GM12878 (cell line): Measurements from ENCODE around the gene NBEA.

Source experiments
- HDAC2 ChIP-seq: fragments of 200-600 bp; sonication (generic); IDR thresholded peaks from 2 replicates; pipeline ENCODE4 v1.6.1; 2017
- JUNB ChIP-seq: IDR thresholded peaks from 2 replicates; pipeline ENCODE4 v1.6.1; 2016; ENCODE audit warnings: antibody characterized with exemption, mild to moderate bottlenecking
- MXI1 ChIP-seq: fragments of 150-350 bp; IDR thresholded peaks from 2 replicates; pipeline ENCODE4 v1.6.1; 2011; ENCODE audit warnings: low read depth, mild to moderate bottlenecking, inconsistent platforms, low read length, improper control_type of control experiment
- NFYA ChIP-seq: IDR thresholded peaks from 2 replicates; pipeline ENCODE4 v1.6.1; 2011; ENCODE audit warnings: low read depth, mild to moderate bottlenecking, low read length, improper control_type of control experiment, borderline replicate concordance
- POLR2A ChIP-seq: IDR thresholded peaks from 2 replicates; pipeline ENCODE4 v1.6.1; 2011; ENCODE audit warnings: low read depth, mild to moderate bottlenecking, low read length
- SREBF1 ChIP-seq: IDR thresholded peaks from 2 replicates; pipeline ENCODE4 v1.6.1; 2012; ENCODE audit warnings: mild to moderate bottlenecking, low read length
- TF ChIP-seq, protein P1 (sequence below): IDR thresholded peaks from 2 replicates; pipeline ENCODE4 v1.6.1; 2012; ENCODE audit warnings: mild to moderate bottlenecking, low read depth, low read length
- TF ChIP-seq, protein P2 (sequence below): IDR thresholded peaks from 2 replicates; pipeline ENCODE4 v1.6.1; 2012; ENCODE audit warnings: low read length, inconsistent platforms
- TF ChIP-seq, protein P3 (sequence below), 3 experiments: IDR thresholded peaks in 2 of 3; conservative IDR thresholded peaks in 1 of 3; 2 replicates each; pipeline ENCODE4 v1.5.1; 2011; ENCODE audit warnings: low read depth in 3 of 3, low read length in 3 of 3, mild to moderate bottlenecking in 3 of 3, control low read depth in 2 of 3, moderate library complexity in 2 of 3, inconsistent platforms in 1 of 3, mixed read lengths in 1 of 3; ENCODE audit not compliant: control insufficient read depth in 2 of 3, insufficient read depth in 1 of 3; ENCODE audit errors: extremely low read depth in 1 of 3
- TF ChIP-seq, protein P4 (sequence below): IDR thresholded peaks from 2 replicates; pipeline ENCODE4 v1.6.1; 2012; ENCODE audit warnings: low read depth, low read length, improper control_type of control experiment

DNA sequence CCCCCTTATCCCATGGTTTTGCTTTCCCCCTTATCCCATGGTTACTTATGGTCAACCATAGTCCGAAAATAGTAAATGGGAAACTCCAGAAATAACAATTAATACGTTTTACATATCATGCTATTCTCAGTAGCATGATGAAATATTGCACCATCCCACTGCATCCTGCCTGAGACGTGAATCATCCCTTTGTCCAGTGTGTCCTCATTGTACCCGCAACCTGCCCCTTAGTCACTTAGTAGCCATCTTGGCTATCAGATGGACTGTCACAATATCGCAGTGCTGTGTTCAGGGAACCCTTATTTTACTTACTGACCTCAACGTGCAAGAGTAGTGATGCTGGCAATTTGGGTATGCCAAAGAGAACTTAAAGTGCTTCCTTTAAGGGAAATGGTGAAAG, 10.5 kb upstream of the NBEA start:
- no peak for TF ChIP-seq JUNB
- TF ChIP-seq, protein P1, sequence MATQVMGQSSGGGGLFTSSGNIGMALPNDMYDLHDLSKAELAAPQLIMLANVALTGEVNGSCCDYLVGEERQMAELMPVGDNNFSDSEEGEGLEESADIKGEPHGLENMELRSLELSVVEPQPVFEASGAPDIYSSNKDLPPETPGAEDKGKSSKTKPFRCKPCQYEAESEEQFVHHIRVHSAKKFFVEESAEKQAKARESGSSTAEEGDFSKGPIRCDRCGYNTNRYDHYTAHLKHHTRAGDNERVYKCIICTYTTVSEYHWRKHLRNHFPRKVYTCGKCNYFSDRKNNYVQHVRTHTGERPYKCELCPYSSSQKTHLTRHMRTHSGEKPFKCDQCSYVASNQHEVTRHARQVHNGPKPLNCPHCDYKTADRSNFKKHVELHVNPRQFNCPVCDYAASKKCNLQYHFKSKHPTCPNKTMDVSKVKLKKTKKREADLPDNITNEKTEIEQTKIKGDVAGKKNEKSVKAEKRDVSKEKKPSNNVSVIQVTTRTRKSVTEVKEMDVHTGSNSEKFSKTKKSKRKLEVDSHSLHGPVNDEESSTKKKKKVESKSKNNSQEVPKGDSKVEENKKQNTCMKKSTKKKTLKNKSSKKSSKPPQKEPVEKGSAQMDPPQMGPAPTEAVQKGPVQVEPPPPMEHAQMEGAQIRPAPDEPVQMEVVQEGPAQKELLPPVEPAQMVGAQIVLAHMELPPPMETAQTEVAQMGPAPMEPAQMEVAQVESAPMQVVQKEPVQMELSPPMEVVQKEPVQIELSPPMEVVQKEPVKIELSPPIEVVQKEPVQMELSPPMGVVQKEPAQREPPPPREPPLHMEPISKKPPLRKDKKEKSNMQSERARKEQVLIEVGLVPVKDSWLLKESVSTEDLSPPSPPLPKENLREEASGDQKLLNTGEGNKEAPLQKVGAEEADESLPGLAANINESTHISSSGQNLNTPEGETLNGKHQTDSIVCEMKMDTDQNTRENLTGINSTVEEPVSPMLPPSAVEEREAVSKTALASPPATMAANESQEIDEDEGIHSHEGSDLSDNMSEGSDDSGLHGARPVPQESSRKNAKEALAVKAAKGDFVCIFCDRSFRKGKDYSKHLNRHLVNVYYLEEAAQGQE = no peak
- TF ChIP-seq HDAC2 = no peak
- TF ChIP-seq, protein P2, sequence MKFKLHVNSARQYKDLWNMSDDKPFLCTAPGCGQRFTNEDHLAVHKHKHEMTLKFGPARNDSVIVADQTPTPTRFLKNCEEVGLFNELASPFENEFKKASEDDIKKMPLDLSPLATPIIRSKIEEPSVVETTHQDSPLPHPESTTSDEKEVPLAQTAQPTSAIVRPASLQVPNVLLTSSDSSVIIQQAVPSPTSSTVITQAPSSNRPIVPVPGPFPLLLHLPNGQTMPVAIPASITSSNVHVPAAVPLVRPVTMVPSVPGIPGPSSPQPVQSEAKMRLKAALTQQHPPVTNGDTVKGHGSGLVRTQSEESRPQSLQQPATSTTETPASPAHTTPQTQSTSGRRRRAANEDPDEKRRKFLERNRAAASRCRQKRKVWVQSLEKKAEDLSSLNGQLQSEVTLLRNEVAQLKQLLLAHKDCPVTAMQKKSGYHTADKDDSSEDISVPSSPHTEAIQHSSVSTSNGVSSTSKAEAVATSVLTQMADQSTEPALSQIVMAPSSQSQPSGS = no peak
- TF ChIP-seq MXI1 = no peak
- TF ChIP-seq, protein P3, sequence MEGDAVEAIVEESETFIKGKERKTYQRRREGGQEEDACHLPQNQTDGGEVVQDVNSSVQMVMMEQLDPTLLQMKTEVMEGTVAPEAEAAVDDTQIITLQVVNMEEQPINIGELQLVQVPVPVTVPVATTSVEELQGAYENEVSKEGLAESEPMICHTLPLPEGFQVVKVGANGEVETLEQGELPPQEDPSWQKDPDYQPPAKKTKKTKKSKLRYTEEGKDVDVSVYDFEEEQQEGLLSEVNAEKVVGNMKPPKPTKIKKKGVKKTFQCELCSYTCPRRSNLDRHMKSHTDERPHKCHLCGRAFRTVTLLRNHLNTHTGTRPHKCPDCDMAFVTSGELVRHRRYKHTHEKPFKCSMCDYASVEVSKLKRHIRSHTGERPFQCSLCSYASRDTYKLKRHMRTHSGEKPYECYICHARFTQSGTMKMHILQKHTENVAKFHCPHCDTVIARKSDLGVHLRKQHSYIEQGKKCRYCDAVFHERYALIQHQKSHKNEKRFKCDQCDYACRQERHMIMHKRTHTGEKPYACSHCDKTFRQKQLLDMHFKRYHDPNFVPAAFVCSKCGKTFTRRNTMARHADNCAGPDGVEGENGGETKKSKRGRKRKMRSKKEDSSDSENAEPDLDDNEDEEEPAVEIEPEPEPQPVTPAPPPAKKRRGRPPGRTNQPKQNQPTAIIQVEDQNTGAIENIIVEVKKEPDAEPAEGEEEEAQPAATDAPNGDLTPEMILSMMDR (IDR thresholded peaks at IDR 0.05 in 2 of 3, conservative IDR thresholded peaks at IDR 0.05 in 1 of 3; ENCODE audit: control insufficient read depth in 2 of 3, extremely low read depth in 1 of 3, insufficient read depth in 1 of 3, low read depth in 3 of 3, low read length in 3 of 3) = no peak
- TF ChIP-seq NFYA = no peak
- TF ChIP-seq, protein P4, sequence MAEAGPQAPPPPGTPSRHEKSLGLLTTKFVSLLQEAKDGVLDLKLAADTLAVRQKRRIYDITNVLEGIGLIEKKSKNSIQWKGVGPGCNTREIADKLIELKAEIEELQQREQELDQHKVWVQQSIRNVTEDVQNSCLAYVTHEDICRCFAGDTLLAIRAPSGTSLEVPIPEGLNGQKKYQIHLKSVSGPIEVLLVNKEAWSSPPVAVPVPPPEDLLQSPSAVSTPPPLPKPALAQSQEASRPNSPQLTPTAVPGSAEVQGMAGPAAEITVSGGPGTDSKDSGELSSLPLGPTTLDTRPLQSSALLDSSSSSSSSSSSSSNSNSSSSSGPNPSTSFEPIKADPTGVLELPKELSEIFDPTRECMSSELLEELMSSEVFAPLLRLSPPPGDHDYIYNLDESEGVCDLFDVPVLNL = no peak
- no peak for TF ChIP-seq POLR2A
- TF ChIP-seq SREBF1 = no peak
